Liver (tissue), 9 donors: Measurements from ENCODE around the gene LPP. TPM values are rescaled to one million over a fixed set of nuclear protein-coding genes. Genes with fewer than 3 reads are reported as not detected.

Experiments
- DNase-seq: peaks from one replicate; pipeline ENCODE4 v3.0.0-alpha.2; 2017; ENCODE audit warnings: low spot score
- H3K27ac ChIP-seq, 2 donors: one replicate each; pipeline ENCODE4 v1.7.0; 2013; ENCODE audit warnings: inconsistent platforms in 2 of 2, low read length in 2 of 2, control low read depth in 1 of 2, low read depth in 1 of 2, mild to moderate bottlenecking in 1 of 2
- H3K27me3 ChIP-seq, 4 donors: one replicate each; pipeline versions ENCODE4 v1.6.1 to v1.7.0; 2013; ENCODE audit warnings: low read length in 3 of 4, inconsistent platforms in 1 of 4, mild to moderate bottlenecking in 1 of 4, moderate library complexity in 1 of 4; ENCODE audit not compliant: control insufficient read depth in 4 of 4, insufficient read depth in 4 of 4
- H3K36me3 ChIP-seq, 4 donors: one replicate each; pipeline versions ENCODE4 v1.6.1 to v1.7.0; 2013; ENCODE audit warnings: low read length in 3 of 4, mild to moderate bottlenecking in 3 of 4, low read depth in 1 of 4, moderate library complexity in 1 of 4; ENCODE audit not compliant: control insufficient read depth in 4 of 4, insufficient read depth in 3 of 4
- H3K4me1 ChIP-seq, 4 donors: one replicate each; pipeline versions ENCODE4 v1.6.1 to v1.7.0; 2013; ENCODE audit warnings: low read length in 3 of 4, mild to moderate bottlenecking in 3 of 4, moderate library complexity in 1 of 4; ENCODE audit not compliant: control insufficient read depth in 4 of 4, insufficient read depth in 4 of 4
- H3K4me3 ChIP-seq, 3 donors: one replicate each; pipeline versions ENCODE4 v1.6.1 to v1.7.0; 2013; ENCODE audit warnings: low read length in 3 of 3, control low read depth in 1 of 3, low read depth in 1 of 3, mild to moderate bottlenecking in 1 of 3
- H3K9ac ChIP-seq, 2 donors: one replicate each; pipeline ENCODE4 v1.7.0; 2013; ENCODE audit warnings: low read length in 2 of 2, mild to moderate bottlenecking in 2 of 2, moderate library complexity in 2 of 2, control low read depth in 1 of 2, low read depth in 1 of 2
- H3K9me3 ChIP-seq, 4 donors: one replicate each; pipeline versions ENCODE4 v1.6.1 to v1.7.0; 2013; ENCODE audit warnings: low read length in 3 of 4; ENCODE audit not compliant: control insufficient read depth in 4 of 4
- FOXA1 ChIP-seq: IDR thresholded peaks from 2 replicates; pipeline ENCODE4 v1.6.1; 2016; ENCODE audit warnings: antibody characterized with exemption
- FOXA2 ChIP-seq: IDR thresholded peaks from 2 replicates; pipeline ENCODE4 v1.6.1; 2016; ENCODE audit warnings: antibody characterized with exemption
- GABPA ChIP-seq, 2 donors: IDR thresholded peaks in 1 of 2; conservative IDR thresholded peaks in 1 of 2; 2 replicates each; pipeline ENCODE4 v1.6.1; 2016; ENCODE audit warnings: antibody characterized with exemption in 2 of 2, mild to moderate bottlenecking in 1 of 2, moderate library complexity in 1 of 2
- HNF4A ChIP-seq, 2 donors: conservative IDR thresholded peaks; 2 replicates each; pipeline ENCODE4 v1.6.1; 2016; ENCODE audit warnings: antibody characterized with exemption in 2 of 2, mild to moderate bottlenecking in 2 of 2
- HNF4G ChIP-seq: IDR thresholded peaks from 2 replicates; pipeline ENCODE4 v1.6.1; 2016; ENCODE audit warnings: antibody characterized with exemption
- JUND ChIP-seq, 2 donors: IDR thresholded peaks; 2 replicates each; pipeline ENCODE4 v1.6.1; 2016; ENCODE audit warnings: antibody characterized with exemption in 2 of 2
- NR2F2 ChIP-seq: IDR thresholded peaks from 2 replicates; pipeline ENCODE4 v1.6.1; 2016; ENCODE audit warnings: antibody characterized with exemption
- RAD21 ChIP-seq, 2 donors: IDR thresholded peaks; 2 replicates each; pipeline ENCODE4 v1.6.1; 2016; ENCODE audit warnings: antibody characterized with exemption in 2 of 2, mild to moderate bottlenecking in 2 of 2
- RXRA ChIP-seq, 2 donors: IDR thresholded peaks; 2 replicates each; pipeline ENCODE4 v1.6.1; 2017 to 2018; ENCODE audit warnings: antibody characterized with exemption in 2 of 2, mild to moderate bottlenecking in 1 of 2
- SP1 ChIP-seq: IDR thresholded peaks from 2 replicates; pipeline ENCODE4 v1.6.1; 2018; ENCODE audit warnings: antibody characterized with exemption, mild to moderate bottlenecking
- TAF1 ChIP-seq: conservative IDR thresholded peaks from 2 replicates; pipeline ENCODE4 v1.6.1; 2016; ENCODE audit warnings: antibody characterized with exemption, mild to moderate bottlenecking
- YY1 ChIP-seq: IDR thresholded peaks from 2 replicates; pipeline ENCODE4 v1.6.1; 2016; ENCODE audit warnings: antibody characterized with exemption, mild to moderate bottlenecking
- WGBS: extraction: QIAGEN DNeasy Blood & Tissue Kit; methylation state at CpG from one replicate; pipeline ENCODE4 v1.1.7; 2013; 5-methylcytosine and 5-hydroxymethylcytosine counted together
- polyA plus RNA-seq, 2 donors: library from polyadenylated mRNA; stranded (reverse) in 1 of 2; unstranded in 1 of 2; fragments of 200-250 nt in 1 of 2; fragments of >200 nt in 1 of 2; fragmentation: Nextera tagmentation in 1 of 2; extraction: Ambion mirVana in 1 of 2; gene quantifications; one replicate each; pipeline versions ENCODE4 v1.2.1 to v1.2.3, GENCODE V29; 2013 to 2015
- total RNA-seq, 2 donors: library from RNA; depleted of rRNA; stranded (reverse); fragments of >200 nt; gene quantifications; one replicate each; pipeline ENCODE4 v1.2.3, GENCODE V29; 2014
- TF ChIP-seq, protein P1 (sequence below): IDR thresholded peaks from 2 replicates; pipeline ENCODE4 v1.6.1; 2016; ENCODE audit warnings: antibody characterized with exemption, mild to moderate bottlenecking
- TF ChIP-seq, protein P2 (sequence below): IDR thresholded peaks from 2 replicates; pipeline ENCODE4 v1.6.1; 2016; ENCODE audit warnings: antibody characterized with exemption
- TF ChIP-seq, protein P3 (sequence below): IDR thresholded peaks from 2 replicates; pipeline ENCODE4 v1.6.1; 2016; ENCODE audit warnings: antibody characterized with exemption
- donor health status: healthy.
- donor health status: healthy.
- donor health status: healthy.
- donor health status: healthy.
- donor health status: healthy.

The LPP gene
- total and polyA plus RNA-seq, 4 donors = 3.3 to 53.7 (median 28.2) TPM

DNA sequence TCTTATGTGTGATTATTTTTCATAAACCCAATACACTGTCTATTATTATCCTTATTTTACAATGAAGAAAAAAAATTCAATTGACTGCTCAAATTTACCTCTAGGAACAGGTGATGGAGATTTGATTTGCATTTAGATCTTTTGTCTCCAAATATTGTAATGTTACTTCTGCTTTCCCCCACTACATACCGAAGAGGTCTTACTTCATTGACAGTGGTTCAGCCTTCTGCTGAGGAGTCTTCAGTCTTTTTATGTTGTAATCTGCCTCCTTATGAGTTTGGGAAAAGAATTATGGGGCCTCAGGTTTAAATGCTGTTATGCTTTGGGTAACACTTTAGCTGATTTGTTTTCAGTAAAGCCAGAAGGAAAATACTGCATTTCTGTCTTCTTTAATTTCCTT, 199.5 kb downstream of the LPP start (continued):
- no peak for TF ChIP-seq HNF4G
- TF ChIP-seq, protein P1, sequence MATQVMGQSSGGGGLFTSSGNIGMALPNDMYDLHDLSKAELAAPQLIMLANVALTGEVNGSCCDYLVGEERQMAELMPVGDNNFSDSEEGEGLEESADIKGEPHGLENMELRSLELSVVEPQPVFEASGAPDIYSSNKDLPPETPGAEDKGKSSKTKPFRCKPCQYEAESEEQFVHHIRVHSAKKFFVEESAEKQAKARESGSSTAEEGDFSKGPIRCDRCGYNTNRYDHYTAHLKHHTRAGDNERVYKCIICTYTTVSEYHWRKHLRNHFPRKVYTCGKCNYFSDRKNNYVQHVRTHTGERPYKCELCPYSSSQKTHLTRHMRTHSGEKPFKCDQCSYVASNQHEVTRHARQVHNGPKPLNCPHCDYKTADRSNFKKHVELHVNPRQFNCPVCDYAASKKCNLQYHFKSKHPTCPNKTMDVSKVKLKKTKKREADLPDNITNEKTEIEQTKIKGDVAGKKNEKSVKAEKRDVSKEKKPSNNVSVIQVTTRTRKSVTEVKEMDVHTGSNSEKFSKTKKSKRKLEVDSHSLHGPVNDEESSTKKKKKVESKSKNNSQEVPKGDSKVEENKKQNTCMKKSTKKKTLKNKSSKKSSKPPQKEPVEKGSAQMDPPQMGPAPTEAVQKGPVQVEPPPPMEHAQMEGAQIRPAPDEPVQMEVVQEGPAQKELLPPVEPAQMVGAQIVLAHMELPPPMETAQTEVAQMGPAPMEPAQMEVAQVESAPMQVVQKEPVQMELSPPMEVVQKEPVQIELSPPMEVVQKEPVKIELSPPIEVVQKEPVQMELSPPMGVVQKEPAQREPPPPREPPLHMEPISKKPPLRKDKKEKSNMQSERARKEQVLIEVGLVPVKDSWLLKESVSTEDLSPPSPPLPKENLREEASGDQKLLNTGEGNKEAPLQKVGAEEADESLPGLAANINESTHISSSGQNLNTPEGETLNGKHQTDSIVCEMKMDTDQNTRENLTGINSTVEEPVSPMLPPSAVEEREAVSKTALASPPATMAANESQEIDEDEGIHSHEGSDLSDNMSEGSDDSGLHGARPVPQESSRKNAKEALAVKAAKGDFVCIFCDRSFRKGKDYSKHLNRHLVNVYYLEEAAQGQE = no peak
- TF ChIP-seq NR2F2 = no peak

DNA sequence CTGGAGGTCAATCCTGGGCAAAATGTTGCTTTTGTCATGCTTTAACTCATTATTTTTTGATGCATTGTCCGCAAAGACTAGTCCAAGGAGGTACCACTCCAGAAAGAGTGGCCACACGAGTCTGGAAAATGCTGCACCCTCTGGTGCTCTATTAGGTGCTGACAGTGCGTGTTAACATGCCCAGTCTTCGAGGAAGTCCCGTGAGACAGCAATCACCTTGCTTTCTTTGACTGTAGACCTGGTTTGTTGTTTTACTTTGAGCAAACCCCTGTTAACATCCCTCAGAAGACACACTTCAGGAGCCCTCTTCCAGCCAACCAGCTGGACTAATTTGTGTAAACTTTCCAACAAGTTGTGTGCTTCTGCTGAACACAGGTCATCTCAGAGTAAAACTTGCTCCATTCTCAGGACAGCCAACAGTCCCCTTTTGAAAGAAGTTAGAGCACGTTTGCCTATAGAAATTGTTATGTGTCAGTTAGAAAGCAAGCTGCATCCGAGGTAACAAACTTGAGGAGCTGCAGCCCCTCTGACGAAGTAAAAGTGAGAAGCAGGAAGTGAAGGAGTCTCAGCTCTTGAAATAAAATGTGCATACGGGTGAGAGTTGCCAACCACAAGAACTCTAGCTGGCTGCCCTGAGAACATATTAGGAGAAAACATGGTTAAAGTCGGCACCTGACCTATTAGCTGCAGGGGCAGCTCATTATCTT, 205.0 kb downstream of the LPP start:
- peaks cover 0 to 7% (median 0%) of the 10 kb centered on the region in 4 donors for H3K4me1 ChIP-seq
- no peak overlapping the region for H3K27ac ChIP-seq
- no peak for DNase-seq
- 80% methylated on average over 10 of the region's 10 CpGs for WGBS
- no peaks in the 10 kb centered on the region for H3K27me3 ChIP-seq
- H3K9ac ChIP-seq = no peak overlapping the region
- TF ChIP-seq TAF1 = no peak
- TF ChIP-seq RXRA (IDR thresholded peaks at IDR 0.05) = no peak
- TF ChIP-seq FOXA1 = no peak
- TF ChIP-seq YY1 = no peak
- TF ChIP-seq, protein P2, sequence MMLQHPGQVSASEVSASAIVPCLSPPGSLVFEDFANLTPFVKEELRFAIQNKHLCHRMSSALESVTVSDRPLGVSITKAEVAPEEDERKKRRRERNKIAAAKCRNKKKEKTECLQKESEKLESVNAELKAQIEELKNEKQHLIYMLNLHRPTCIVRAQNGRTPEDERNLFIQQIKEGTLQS = no peak
- no peak for TF ChIP-seq RAD21 (IDR thresholded peaks at IDR 0.05)
- TF ChIP-seq NR2F2 = no peak
- TF ChIP-seq HNF4G = no peak
- TF ChIP-seq HNF4A (conservative IDR thresholded peaks at IDR 0.05) = no peak
- TF ChIP-seq FOXA2 = no peak
- no peak for TF ChIP-seq JUND (IDR thresholded peaks at IDR 0.05)
- no peak for TF ChIP-seq SP1
- TF ChIP-seq, protein P1 = no peak
- TF ChIP-seq GABPA (IDR thresholded peaks at IDR 0.05 in 1 of 2, conservative IDR thresholded peaks at IDR 0.05 in 1 of 2) = no peak
- TF ChIP-seq, protein P3, sequence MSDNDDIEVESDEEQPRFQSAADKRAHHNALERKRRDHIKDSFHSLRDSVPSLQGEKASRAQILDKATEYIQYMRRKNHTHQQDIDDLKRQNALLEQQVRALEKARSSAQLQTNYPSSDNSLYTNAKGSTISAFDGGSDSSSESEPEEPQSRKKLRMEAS = no peak
- no peaks in the 10 kb centered on the region for H3K9me3 ChIP-seq
- H3K4me3 ChIP-seq = no peak overlapping the region
- peaks cover 0 to 2% (median 0%) of the 10 kb centered on the region in 4 donors for H3K36me3 ChIP-seq
